Neural crest cell (in vitro differentiated cells): Measurements from ENCODE around the gene WAC. TPM values are rescaled to one million over a fixed set of nuclear protein-coding genes. Genes with fewer than 3 reads are reported as not detected.

Source experiments
- DNase-seq: peaks from one replicate; pipeline ENCODE4 v3.0.0; 2021; ENCODE audit warnings: low read depth, mixed read lengths, low spot score
- H3K27ac Mint-ChIP-seq: one replicate; pipeline ENCODE4 v1.8.0; 2021; ENCODE audit warnings: mild to moderate bottlenecking, mixed read lengths; ENCODE audit not compliant: unreplicated experiment
- H3K27me3 Mint-ChIP-seq: 2 replicates; pipeline ENCODE4 v1.8.0; 2021; ENCODE audit warnings: low read depth, mild to moderate bottlenecking, mixed read lengths
- H3K36me3 Mint-ChIP-seq: 2 replicates; pipeline ENCODE4 v1.8.0; 2021; ENCODE audit warnings: low read depth, mild to moderate bottlenecking, mixed read lengths
- H3K4me1 Mint-ChIP-seq: 2 replicates; pipeline ENCODE4 v1.8.0; 2021; ENCODE audit warnings: mixed read lengths
- H3K4me3 Mint-ChIP-seq: one replicate; pipeline ENCODE4 v1.8.0; 2021; ENCODE audit warnings: mild to moderate bottlenecking, mixed read lengths
- H3K9me3 Mint-ChIP-seq: 2 replicates; pipeline ENCODE4 v1.8.0; 2021; ENCODE audit warnings: mixed read lengths
- total RNA-seq: library from RNA; stranded (reverse); gene quantifications from 2 replicates; pipeline ENCODE4 v1.2.1, GENCODE V29; 2021
- TF ChIP-seq, protein P1 (sequence below): fragments of 200-600 bp; sonication (generic); conservative IDR thresholded peaks from 2 replicates; pipeline ENCODE4 v1.5.0; 2021; ENCODE audit warnings: antibody characterized with exemption, mild to moderate bottlenecking

Gene WAC
- total RNA-seq, 1 donor from 2014 or later, result 123 TPM

DNA sequence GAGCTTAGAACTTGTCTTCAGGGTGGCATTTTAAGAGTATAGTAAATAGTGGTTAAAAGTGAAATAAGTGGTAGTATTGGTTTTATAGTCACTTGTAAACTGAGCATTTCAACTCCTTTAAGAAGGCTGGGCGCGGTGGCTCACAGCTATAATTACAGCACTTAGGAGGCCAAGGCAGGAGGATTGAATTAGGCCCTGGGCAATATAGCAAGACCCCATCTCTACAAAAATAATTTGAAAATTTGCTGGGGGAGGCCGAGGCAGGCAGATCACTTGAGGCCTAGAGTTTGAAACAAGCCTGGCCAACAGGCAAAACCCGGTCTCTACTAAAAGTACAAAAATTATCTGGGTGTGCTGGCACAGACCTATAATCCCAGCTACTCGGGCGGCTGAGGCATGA lies 80.0 kb downstream of the WAC start:
- no peak for DNase-seq
- no peaks in the 10 kb centered on the region for H3K27me3 Mint-ChIP-seq
- H3K27ac Mint-ChIP-seq, result no peak overlapping the region
- H3K4me1 Mint-ChIP-seq, result no peaks in the 10 kb centered on the region
- TF ChIP-seq, protein P1, sequence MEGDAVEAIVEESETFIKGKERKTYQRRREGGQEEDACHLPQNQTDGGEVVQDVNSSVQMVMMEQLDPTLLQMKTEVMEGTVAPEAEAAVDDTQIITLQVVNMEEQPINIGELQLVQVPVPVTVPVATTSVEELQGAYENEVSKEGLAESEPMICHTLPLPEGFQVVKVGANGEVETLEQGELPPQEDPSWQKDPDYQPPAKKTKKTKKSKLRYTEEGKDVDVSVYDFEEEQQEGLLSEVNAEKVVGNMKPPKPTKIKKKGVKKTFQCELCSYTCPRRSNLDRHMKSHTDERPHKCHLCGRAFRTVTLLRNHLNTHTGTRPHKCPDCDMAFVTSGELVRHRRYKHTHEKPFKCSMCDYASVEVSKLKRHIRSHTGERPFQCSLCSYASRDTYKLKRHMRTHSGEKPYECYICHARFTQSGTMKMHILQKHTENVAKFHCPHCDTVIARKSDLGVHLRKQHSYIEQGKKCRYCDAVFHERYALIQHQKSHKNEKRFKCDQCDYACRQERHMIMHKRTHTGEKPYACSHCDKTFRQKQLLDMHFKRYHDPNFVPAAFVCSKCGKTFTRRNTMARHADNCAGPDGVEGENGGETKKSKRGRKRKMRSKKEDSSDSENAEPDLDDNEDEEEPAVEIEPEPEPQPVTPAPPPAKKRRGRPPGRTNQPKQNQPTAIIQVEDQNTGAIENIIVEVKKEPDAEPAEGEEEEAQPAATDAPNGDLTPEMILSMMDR, result no peak
- no peak overlapping the region for H3K4me3 Mint-ChIP-seq
- peaks cover 37% of the 10 kb centered on the region for H3K36me3 Mint-ChIP-seq
- H3K9me3 Mint-ChIP-seq, result no peaks in the 10 kb centered on the region

DNA sequence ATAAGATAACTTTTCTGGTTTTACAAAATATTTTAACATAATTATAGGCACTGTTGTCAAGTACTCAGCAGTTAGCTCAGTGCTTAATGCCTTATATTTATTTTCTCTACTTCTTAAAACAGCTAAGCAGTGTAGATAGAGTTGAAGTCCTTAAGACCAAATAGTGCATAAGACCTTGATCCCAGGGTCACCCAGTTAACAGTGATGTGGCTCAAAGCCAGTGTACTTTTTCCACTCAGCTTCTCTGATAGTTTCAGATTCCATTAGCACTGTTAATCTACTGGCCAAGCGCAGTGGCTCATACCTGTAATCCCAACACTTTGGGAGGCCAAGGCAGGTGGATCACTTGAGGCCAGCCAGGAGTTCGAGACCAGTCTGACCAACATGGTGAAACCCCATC lies 83.6 kb downstream of the WAC start:
- Mint-ChIP-seq H3K4me1 (no peaks in the 10 kb centered on the region), H3K4me3 (no peak overlapping the region), H3K36me3 (peaks cover 33% of the 10 kb centered on the region), H3K9me3 (no peaks in the 10 kb centered on the region), H3K27ac (no peak overlapping the region), H3K27me3 (no peaks in the 10 kb centered on the region)
- TF ChIP-seq, protein P1, result no peak
- no peak for DNase-seq

DNA sequence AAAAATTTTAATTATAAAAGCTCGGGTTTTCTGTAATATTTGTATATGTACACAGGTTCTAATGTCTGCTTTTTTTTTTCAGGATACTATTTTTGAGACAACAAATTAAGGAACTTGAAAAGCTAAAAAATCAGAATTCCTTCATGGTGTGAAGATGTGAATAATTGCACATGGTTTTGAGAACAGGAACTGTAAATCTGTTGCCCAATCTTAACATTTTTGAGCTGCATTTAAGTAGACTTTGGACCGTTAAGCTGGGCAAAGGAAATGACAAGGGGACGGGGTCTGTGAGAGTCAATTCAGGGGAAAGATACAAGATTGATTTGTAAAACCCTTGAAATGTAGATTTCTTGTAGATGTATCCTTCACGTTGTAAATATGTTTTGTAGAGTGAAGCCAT lies 86.5 kb downstream of the WAC start:
- no peaks in the 10 kb centered on the region for H3K27me3 Mint-ChIP-seq

DNA sequence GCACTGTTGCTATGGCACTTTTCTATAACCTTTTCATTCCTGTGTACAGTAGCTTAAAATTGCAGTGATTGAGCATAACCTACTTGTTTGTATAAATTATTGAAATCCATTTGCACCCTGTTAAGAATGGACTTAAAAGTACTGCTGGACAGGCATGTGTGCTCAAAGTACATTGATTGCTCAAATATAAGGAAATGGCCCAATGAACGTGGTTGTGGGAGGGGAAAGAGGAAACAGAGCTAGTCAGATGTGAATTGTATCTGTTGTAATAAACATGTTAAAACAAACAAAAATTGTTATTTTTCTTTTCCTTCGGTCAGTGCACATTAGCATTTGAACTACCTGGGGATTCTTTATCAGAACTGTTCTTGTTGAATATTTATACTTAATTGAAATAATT lies 87.3 kb downstream of the WAC start:
- no peak for DNase-seq
- H3K9me3 Mint-ChIP-seq, result no peaks in the 10 kb centered on the region
- TF ChIP-seq, protein P1, result no peak
- no peaks in the 10 kb centered on the region for H3K4me1 Mint-ChIP-seq
- H3K36me3 Mint-ChIP-seq, result peaks cover 25% of the 10 kb centered on the region
- no peak overlapping the region for H3K27ac Mint-ChIP-seq
- H3K4me3 Mint-ChIP-seq, result no peak overlapping the region
- H3K27me3 Mint-ChIP-seq, result no peaks in the 10 kb centered on the region

More for the DNA sequence above, 86.5 kb downstream of the WAC start:
- Mint-ChIP-seq H3K9me3 (no peaks in the 10 kb centered on the region), H3K4me1 (no peaks in the 10 kb centered on the region), H3K36me3 (peaks cover 27% of the 10 kb centered on the region), H3K4me3 (no peak overlapping the region), H3K27ac (no peak overlapping the region)
- TF ChIP-seq, protein P1, result no peak
- DNase-seq, result no peak

DNA sequence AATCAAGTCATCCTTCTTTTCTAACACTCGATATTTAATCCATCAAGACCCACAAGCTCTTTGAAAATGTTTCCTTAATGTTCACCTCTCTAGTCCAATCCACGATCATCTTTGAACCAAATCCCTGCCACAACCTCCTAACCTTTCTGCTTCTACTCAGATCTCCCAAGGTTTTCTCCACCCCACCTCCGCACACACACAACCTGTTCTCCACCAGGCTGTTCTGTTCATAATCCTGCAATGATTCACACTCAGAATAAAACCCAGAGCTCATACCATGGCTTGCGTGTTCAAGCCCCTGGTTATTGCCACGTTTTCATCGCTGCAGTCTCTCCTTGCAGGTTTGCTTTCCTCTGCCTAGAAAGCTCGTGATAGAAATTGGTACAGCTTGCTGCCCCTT lies 90.6 kb downstream of the WAC start:
- H3K9me3 Mint-ChIP-seq, result no peaks in the 10 kb centered on the region
- no peak for DNase-seq
- H3K4me3 Mint-ChIP-seq, result no peak overlapping the region
- peaks cover 6% of the 10 kb centered on the region for H3K27me3 Mint-ChIP-seq
- peaks cover 20% of the 10 kb centered on the region for H3K36me3 Mint-ChIP-seq
- peaks cover 4% of the 10 kb centered on the region for H3K4me1 Mint-ChIP-seq
- TF ChIP-seq, protein P1, result no peak
- no peak overlapping the region for H3K27ac Mint-ChIP-seq

DNA sequence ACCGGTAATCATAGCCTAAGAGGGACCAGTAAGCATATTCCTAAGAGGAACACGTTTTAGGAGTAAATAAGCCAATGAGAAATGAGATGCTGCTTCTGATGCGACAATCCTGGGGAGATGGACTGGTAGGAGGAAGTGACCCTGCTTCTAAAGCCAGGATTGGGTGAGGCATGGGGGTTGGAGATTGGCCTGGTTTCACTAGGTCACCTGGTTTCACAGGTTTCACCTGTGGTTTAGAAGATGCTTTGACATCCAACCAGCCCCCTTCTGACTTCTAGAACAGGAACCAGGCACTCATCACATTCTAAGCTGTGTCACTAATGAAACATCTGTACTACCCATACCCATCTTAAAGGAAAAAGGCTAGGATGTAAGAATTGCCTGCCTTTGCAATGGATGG lies 91.4 kb downstream of the WAC start:
- TF ChIP-seq, protein P1, result no peak
- Mint-ChIP-seq H3K9me3 (no peaks in the 10 kb centered on the region), H3K27me3 (peaks cover 11% of the 10 kb centered on the region), H3K4me3 (no peak overlapping the region), H3K4me1 (peaks cover 4% of the 10 kb centered on the region), H3K27ac (no peak overlapping the region), H3K36me3 (peaks cover 18% of the 10 kb centered on the region)
- no peak for DNase-seq
